A375 (cell line): Measurements from ENCODE around the gene CDCP1. TPM values are rescaled to one million over a fixed set of nuclear protein-coding genes. Genes with fewer than 3 reads are reported as not detected.

ENCODE experiments used
- small RNA-seq: library from RNA; depleted of rRNA; stranded (forward); fragments of <200 nt; gene quantifications from one replicate; pipeline ENCODE3, GENCODE V24; 2014
- total RNA-seq: library from RNA; depleted of rRNA; stranded (reverse); fragments of >200 nt; shearing (Covaris generic); gene quantifications from 2 replicates; pipeline ENCODE4 v1.2.3, GENCODE V29; 2014; rRNA removed

Gene CDCP1
- total RNA-seq: 5.0 and 5.4 TPM in 2 replicates

GRCh38 chr3:45145681-45146614 is at the start of gene CDCP1:
TSS of gene CDCP1 (minus strand) at chr3:45146378. CDS start at chr3:45146287, 91 bp downstream.

Small RNA genes lying within 50 kb of the gene (small RNA-seq; reads per million reads assigned to genes)
- gene RNU5B-3P: 0.17 reads per million

Other genes with a start within 250 kb of the CDCP1 start
- gene ZDHHC3, start 170.2 kb downstream of the CDCP1 start, total RNA-seq: 48.3 and 51.1 TPM in 2 replicates
- gene EXOSC7, start 170.1 kb downstream of the CDCP1 start, total RNA-seq: 67.9 and 69.1 TPM in 2 replicates
- 0.21 and 0.60 TPM in 2 replicates for gene CLEC3B, start 120.1 kb downstream of the CDCP1 start, total RNA-seq
- gene TMEM158, start 79.9 kb upstream of the CDCP1 start, total RNA-seq: 17.0 and 17.2 TPM in 2 replicates
- gene LARS2, start 242.2 kb upstream of the CDCP1 start, total RNA-seq: 18.8 and 21.8 TPM in 2 replicates